ENCODE results near the gene HOTAIR. TPM values are rescaled to one million over a fixed set of nuclear protein-coding genes. Genes with fewer than 3 reads are reported as not detected.

HOTAIR gene
- total RNA-seq, 1 donor from 2014 or later = not detected

DNA sequence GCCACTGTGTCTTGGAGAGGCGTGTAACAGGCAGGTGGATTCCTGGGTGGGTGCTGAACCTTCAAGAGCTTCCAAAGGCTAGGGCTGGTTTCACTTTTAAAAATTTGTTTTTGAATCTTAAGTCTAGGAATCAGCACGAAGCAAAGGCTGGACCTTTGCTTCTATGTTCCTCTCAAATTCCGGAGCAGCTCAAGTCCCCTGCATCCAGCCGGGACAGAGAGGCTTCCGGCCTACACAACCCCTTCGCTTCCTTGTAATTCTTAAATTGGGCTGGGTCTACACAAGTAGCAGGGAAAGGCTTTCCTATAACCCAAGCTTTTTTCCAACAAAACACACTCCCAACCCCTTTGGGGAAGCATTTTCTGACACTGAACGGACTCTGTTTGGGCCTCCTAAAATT lies 11.7 kb downstream of the HOTAIR start:
- DNase-seq (ENCODE audit: low spot score) = no peak

DNA sequence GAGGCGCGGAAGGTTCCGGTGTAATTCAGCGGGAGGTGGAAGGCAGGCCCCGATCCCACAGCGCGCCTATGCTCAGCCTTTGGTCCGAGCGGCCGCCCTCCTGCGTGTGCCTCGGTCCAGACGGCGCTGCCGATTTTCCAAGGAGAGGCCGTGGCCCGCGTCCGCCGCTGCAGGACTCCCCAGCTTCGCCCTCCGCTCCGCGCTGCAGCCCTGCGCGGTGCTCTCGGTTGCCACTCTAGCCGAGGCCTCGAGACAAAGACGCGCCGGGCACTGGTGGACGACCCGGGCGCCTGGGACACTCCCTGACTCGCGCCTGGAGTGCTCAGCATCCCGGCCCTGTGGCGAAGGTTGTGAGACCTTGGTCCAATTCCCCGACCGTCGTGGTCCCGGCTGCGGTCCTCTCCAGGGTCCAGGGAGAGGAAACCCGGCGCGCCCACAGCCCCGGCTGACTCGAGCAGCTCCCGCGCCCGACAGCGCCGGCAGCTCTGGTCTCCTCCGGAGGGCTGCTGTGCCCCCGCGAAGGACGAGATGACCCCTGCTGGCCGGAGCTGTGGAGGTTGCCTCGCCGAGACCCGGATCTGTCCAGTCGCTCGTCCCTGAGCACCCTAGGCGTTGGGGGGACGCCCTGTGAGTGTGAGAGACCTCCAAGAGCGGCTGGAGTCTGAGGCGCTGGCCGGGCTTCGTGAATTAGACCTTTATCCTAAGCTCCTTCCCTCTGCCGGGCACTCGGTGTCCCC lies 13.6 kb downstream of the HOTAIR start:
- DNase-seq (ENCODE audit: low spot score) = no peak

DNA sequence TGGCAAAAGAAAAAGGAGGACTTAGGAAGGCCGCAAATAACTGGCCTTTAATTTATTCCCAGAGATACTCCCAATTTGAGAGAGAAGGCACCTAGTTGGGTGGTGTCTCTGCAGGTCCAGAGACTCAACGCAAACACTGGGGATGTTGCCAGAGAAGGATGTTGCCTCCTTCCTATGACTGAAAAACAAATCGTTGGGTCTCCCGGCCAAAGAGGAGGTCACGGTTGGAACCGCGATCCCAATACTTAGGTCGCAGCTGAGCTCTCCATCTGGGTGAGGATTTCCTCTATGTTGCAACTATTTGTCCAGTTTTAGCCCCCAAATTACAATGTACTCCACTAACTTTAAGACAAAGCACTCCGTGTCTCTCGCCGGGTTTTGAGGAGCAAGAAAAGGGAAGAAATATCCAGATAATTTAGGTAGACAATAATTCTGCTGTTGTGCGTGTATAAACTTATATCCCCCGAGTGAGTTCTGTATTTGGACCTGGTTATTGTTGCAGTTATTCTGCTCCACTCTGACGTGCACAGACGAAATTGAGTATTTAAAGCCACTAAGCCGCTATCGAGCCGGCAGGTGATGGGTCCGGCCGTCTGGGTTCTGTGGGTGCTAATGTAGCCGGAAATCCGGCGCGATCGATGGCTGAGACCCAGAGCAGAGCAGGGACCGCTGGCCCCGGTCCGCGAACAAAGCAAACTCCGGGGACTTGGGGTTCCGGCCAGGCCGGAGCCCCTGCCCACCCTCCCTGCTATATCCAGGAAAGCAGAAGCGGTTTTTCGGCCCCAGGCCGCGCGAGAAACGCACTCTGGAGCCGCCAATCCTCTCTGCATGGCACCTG lies 14.3 kb downstream of the HOTAIR start:
- DNase-seq (ENCODE audit: low spot score) = no peak

DNA sequence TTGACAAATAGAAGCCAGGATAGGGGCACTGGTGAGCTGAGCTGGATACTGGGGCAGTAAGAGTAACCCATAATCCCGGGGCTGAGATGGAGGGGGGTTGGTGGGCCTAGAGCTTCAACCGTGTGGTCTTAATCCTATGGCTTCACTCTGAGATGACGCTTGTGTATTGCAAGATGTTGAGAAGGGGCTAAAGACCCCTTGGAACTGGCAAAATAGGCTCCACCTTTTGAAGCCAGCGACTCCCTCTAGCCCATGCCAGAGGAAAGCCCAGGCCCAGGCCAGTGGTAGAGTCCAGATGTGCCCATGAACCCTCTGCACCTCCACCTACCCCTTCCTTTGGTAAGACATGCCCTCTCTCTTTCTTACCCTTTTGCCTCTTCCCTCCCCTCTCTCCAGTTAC lies 15.4 kb downstream of the HOTAIR start:
- DNase-seq (ENCODE audit: low spot score) = no peak

DNA sequence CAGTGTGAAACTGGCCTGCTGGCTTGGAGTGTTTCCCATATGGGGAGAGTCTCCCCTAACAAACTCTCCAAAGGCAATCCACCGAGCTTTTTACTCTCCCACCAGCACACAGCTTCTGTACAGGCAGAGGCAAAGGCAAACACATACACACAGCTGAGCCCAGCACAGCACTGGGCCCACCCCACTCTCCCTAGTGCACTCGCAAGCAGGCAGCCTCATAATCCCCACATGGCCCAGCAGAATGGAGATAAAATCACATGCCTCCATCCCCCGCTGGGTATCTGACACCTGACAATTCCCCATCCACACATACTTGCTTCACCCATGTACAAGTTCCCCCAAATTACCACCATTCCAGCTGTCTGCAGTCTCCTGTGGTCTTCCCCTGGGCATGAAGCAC lies 16.6 kb downstream of the HOTAIR start:
- DNase-seq (ENCODE audit: low spot score) = no peak

DNA sequence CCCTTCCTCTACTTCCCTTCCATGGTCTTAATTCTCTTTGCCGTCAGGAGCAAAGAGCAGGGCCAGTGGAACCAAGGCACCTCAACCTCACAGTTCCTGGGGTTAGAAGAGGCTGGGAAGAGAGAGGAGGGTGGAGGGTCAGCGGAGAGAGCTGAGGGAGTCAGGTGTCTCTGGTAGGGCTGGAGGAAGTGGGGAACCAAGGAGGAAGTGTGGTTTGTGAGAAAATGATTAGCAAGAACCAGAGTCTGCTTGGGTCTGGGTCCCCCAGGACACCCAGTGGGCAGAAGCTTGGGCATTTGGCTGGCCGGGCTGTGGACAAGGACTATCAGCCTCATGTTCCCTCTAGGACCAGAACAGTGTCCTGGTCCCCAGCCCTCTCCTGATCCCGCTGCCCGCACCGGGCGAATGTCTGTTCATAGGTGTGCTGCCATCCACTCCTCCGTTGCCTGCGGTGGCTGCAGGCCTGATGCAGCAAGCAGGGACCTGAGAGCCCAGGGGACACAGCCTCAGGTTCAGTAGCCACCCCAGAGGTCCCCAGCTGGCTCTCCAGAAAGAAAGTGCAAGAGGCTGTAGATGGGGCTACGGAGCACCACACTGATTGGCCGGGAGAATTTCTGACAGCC lies 17.7 kb downstream of the HOTAIR start:
- no peak for DNase-seq (ENCODE audit: low spot score)

DNA sequence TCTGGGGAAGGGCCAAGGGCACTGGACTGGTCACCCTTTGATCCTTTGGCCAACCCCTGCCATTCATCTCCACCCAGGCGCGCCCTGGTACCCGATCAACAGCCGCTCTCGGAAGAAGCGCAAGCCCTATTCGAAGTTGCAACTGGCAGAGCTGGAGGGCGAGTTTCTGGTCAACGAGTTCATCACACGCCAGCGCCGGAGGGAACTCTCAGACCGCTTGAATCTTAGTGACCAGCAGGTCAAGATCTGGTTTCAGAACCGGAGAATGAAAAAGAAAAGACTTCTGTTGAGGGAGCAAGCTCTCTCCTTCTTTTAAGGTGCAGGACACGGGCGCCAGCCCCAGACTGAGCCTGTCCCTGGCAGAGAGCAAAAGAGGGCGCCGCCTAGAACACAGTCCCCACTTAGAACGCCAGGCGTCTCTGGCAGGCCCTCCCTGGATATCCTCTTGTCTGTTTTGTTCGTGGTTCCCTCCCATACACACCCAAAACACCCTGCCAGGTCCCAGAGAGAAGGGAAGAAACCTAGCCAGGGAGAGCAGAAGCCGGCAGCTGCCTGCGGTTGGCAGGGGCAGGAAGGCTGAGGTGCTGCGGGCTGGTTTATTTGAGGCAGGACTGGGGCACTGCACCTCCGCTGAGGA lies 18.4 kb downstream of the HOTAIR start:
- no peak for DNase-seq (ENCODE audit: low spot score)

DNA sequence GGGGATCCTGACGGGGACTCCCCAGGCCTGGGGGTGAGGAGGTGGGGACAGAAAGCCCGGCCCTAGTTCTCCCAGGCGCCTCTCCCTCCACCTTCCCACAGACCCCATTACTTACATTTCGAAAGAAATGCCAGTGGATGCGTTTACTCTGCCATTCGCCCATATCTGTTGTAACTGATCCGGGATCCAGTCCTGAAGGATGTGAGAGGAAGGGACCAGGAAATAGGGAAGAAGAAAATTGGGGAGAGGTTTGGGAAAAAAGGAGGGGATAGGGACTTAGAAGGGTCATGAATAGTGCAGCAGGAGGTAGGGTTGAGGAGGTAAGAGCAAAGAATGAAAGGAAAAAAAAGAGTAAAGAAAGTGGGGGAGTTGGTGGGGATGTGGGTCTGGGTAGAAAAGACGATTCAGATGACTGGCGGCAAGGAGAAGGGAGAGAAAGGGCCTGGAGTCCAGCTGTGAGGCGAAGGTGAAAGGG lies 18.9 kb downstream of the HOTAIR start:
- no peak for DNase-seq (ENCODE audit: low spot score)

DNA sequence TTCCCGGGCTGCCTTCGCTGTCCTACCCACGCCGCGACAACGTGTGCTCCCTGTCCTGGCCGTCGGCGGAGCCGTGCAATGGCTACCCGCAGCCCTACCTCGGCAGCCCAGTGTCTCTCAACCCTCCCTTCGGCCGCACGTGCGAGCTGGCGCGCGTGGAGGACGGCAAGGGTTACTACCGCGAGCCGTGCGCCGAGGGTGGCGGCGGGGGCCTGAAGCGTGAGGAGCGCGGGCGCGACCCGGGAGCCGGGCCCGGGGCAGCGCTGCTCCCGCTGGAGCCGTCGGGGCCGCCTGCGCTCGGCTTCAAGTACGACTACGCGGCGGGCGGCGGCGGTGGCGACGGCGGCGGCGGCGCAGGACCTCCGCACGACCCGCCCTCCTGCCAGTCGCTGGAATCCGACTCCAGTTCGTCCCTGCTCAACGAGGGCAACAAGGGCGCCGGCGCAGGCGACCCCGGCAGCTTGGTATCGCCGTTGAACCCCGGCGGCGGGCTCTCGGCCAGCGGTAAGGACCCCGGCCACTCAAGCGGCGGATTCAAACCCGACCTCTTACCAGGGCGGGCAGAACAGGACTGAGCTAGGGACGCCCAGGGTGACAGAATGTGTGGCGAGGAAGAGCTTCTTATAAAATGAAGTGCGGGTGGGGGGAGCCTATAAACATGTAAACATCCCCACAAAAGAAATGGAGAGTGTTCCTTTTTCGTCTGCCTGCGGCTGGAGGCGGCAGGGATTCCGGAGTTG lies 19.5 kb downstream of the HOTAIR start:
- DNase-seq (ENCODE audit: low spot score) = no peak

DNA sequence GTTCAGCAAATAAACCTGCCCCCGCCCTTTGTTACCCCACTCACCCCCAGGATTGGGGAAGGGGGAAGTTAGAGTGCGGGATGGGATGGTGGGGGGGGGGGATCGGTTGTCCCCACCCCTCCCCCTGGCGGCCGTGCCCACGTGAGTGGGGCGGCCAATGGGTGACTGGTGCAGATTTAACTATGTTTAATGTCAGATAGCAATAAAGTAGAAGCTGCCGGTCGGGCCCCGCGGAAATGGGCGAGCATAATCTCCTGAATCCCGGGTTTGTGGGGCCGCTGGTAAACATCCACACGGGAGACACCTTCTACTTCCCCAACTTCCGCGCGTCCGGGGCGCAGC lies 20.1 kb downstream of the HOTAIR start, which contains the start of gene HOXC12:
HOXC12 (plus strand) TSS at position 210 of the 342 bp plus-strand sequence; CDS start at position 237, 27 bp downstream.
- DNase-seq (ENCODE audit: low spot score) = no peak

DNA sequence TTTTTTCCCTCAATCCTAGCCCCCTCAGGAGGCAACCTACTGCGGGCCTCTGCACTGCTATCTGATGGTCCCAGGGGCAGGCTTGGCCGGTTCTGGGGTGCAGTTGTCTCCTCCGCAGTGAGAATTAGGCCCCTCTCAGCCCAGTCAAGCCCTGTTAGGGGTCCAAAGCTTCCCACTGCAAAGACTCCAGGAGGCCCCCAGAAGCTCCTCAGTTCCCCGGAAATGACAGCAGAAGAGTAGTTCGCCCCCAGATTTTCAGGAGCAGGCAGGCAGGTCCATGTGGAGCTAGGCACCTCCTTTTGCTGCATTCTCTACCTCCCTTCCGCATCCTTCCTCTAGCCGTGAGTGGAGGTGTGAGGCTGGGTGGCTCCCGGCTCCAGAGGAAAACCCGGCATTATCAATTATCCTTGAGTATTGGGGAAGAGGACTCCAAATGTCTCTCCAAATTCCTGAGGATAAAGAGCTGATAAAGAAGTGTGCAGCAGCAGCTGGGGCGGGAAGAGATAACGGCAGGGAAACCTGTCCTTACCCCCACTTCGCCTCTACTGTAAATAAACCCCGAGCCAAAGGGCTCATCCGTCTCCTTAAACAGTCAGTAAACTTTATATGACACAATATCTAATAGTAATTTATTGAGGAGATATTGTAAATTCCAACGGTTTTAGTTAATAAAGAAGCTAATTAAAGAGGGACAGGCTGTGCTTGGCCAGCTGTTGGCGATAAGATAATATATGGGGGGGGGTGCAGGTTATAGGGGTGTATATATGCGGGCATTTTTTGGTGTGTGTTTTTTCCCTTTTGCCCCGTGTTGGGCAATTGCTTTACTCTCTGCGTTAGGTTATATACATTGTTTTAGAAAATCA lies 20.7 kb downstream of the HOTAIR start:
- peak; percentile 51 for DNase-seq (ENCODE audit: low spot score)

DNA sequence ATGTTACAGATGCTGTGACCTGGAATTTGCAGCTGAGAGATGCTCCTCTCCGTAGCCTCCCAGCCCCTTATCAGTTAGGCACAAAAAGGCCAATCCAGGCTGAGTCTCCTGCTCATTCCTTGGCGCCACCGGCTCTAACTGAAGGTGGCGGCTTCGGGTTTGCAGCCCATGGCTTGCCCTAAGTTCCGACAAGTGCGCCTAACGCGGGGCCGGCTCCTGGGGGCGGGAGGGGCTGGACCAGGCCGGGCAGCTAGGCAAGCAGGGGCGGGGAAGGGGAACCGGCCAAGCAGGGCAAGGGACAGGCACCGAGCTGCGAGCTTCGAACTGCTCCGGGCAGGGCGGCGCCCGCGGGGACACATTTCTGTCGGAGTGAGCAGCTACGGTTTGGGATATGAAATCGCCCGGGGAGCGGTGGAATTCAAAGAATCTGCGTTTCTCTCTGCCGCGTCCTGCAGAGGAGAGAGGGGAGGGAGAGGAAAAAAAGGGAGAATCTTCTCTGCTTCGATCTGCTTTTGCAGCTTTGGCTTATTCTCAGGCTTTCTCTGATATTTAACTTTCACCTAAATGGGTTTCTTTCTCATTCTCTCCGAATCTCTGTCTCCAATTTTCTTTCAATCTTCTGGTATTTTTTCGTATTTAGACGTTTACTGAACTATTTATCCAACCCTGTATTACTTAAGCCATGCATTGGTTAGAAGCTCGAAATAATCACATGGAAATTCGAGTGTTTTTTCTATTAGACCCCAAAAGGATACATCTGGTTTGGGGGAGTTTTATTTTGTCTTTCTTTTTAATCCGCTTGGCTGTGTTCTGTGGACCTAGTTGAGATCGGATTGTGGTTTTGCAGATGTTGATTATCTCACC lies 21.7 kb downstream of the HOTAIR start:
- no peak for DNase-seq (ENCODE audit: low spot score)

DNA sequence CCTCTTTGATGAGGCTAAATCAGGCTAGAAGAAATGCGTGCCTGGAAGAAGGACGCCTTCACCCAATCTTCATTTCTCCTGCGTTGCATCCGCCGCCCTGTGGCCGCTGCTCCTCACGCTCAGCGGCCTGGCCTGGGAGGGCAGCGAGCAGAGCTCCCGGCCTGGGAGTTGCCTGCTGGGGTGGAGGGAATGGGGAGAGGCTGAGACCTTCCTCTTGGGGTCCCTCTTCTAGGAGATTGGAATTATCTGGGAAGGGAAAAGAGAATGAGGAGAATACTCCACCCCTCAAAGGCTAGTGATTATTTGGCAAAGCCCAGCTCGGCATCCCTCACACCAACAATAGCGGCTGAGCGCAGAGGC lies 22.4 kb downstream of the HOTAIR start:
- DNase-seq (ENCODE audit: low spot score) = no peak

DNA sequence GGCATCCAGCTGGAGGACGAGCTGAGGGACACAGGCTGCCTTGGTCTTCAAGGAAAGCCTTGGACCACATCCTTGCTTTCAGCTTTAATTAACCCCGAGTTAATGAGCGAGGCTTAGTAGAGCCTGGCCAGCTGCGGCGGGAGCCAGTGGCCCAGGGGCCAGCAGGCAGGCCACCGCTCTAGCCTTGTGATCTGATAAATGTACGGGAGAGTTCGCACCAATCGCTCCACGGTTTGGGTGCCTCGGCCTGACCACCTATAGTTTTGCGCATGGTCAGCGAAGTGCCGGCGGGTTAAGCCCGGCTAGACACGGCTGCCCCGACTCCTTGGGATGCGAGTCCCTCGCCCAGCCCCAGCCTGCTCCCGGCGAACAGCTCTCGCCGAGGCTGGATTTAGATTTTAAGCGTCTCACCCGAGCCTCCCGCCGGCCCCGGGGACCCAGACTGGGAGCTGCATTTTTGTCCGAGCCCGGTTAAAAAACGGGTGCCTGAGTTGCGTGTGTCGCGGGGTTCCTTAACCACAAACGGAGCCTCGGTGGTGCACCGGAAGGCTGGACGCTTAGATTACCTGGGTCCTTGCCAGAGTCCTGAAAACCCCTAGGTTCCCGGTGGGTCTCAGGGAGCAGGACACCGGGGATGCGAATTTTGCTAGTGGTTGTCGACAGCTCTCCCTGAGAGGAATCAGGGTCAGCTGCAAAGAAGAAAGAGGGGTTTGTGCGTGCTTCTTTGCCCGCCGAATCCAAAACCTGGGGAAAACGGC lies 23.0 kb downstream of the HOTAIR start:
- DNase-seq (ENCODE audit: low spot score) = no peak

DNA sequence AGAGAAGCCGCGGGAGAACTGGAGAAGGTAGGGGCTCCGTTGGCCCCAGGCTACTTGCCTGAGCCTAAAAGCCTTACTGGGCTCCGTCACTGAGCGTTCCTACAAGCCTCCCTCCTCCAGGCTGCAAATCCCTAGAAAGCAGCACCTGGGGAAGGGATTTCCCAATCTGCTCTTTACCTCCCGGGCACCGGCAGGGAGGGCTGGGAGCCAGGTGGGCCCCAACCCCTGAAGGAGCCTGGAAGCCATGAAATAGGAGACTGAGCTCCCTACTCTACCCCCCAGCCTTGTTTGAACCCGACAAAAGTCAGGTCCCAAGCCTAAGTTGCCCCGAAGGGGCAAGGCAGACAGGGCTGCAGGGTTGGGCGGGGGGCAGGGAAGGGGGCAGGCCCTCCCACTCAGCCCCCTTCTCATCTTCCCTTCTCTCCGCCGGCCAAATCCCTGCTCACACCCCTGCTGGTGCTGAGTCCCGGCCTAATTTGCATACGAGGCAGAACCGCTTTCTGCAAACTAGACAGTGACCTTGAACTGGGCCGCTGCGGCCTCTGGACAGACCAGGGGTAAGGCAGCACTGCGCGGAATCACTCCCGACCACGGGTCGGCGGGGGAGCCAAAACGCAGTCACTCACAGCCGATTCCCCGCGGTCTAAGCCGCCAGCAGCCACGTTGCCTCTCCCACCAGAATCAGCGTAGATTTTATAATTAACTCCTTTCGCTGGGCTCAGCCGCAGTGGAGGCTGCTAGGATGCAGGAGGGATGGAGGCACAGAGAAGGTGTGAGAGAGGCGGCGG lies 23.8 kb downstream of the HOTAIR start:
- DNase-seq (ENCODE audit: low spot score) = no peak

DNA sequence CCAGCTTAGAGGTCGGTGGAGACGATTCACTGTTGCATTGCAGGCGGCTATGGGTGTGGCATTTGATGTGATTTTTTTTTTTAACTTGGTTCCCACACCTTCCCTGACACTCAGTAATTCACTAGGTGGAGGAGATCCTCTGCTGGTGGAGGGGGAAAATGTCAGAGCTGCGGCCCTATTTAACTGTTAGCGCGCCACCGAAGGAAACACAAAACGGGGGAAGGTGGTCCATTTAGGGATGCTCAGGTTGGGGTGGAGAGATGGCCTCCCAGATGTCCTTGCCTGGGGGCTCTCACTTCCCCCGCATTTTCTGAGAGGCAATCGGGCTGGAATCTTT lies 24.3 kb downstream of the HOTAIR start:
- DNase-seq (ENCODE audit: low spot score) = no peak

DNA sequence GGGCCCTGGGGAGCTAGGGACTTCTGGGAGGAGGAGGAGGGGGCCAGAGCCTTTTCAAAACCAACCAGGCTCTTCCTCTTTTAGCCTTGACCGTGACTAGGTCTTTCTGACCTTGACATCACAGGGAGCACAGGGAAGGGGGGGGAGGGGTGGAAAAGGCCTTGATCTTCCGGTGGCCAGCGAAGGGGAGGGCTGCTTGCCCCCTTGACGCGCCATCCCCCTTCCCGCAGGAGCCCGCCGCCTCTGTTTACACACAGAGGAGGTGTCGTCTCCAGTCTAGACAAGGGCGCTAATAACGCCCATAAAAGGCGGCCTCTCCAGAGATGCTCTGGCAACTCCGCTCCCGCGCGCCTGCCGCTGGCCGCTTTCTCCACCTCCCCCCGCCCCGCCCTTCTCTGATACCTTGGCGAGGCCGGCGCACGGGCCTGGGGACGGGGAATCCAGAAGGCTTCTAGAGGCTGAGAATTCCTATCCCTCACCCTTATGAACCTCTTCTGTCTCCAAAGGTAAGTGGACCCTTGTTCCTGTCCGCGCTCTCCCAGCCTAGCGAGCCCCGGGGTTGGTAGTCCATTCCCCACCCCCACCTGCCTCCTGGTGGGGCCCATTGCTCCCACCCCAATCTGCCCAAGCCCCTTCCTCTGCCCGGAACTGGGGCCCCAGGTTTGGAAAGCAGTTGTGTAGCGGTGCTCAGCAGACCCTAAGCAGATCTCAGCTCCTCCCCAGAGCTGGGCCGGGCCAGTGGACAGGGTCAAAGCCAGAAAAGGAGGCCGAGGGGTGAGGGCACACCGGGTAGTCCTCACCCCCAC lies 24.9 kb downstream of the HOTAIR start:
- DNase-seq (ENCODE audit: low spot score) = no peak

All from mesenteric fat pad (tissue), 1 donor.